HS-27A (cell line): Measurements from ENCODE around the gene WDR5B.
"Not testable (repeated sequence)": the region's sequence is repeated elsewhere in the genome, so short reads cannot be mapped to it uniquely, and the experiment has no call there.

Source experiments
- DNase-seq: peaks from one replicate; pipeline ENCODE4 v3.0.0-alpha.2; 2012; ENCODE audit warnings: low read depth, missing footprints

WDR5B gene

DNA sequence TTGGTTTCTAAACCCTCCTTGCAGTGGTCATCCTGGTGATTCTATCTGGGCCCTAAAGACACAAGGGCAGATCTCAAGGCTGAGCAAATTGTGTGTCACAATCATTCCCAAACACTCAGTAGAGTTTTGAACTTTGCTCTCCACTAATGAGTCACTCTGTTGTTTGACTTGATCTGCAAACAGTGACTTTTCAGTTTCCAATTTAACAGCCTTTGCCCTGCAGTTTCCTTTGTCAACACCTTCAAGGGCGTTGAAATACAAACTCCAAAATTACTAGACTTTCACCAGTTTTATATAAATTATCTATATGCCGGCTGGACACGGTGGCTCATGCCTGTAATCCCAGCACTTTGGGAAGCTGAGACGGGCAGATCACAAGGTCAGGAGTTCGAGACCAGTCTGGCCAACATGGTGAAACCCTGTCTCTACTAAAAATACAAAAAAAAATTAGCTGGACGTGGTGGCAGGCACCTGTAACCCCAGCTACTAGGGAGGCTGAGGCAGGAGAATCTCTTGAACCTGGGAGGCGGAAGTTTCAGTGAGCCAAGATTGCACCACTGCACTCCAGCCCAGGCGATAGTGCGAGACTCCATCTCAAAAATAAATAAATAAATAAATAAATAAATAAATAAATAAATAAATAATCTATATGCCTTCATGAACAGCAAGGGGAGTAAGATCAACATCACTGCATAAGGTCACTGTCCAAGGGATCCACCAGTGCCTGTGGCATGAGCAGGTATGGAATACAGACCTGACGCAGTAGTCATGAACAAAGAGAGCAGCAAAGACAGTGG is 50.1 kb downstream of the WDR5B start:
- not testable (repeated sequence) for DNase-seq

DNA sequence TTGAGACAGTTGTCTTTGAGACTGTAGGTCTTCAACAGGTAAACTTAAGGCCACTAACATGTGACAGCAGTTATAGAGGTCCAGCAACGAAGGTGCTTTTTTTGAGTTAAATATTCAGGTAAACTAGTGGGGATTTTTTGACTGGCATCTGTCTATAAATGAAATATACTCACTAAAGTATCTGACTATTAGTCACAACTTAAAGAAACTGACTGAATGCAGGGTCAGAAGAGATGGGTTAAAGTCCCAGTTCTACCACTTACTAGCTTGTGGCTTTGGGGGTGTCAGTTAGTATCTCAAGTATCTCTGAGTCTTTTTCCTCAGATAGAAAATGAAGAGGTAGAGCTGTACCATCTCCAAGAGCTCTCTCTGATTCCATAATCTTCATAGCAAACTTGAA is 50.8 kb downstream of the WDR5B start:
- DNase-seq: no peak

DNA sequence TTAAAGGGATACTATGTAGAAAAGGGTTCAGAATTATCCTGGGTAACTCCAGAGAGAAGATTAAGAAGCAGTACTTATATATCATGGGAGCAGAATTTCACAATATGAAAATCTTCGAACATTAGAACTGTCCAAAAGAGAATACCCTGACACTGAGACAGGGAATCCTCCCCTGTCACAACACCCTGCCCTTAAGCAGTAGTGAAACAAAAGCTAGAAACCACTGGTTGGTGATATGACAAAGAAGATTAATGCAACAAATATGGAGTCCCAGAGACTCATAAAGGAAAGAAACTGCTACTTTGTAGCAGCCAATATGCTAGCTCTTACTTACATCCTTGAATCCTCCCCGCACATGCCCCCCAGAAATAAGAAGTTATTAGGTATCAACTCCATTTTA is 51.4 kb downstream of the WDR5B start:
- DNase-seq: no peak
